Epidermal melanocyte (primary cell): ENCODE data around the gene GBP5.
"Not testable (repeated sequence)": the region's sequence is repeated elsewhere in the genome, so short reads cannot be mapped to it uniquely, and the experiment has no call there.

Source experiments
- DNase-seq: peaks from one replicate; pipeline ENCODE4 v3.0.0; 2011; ENCODE audit warnings: low spot score; ENCODE audit not compliant: insufficient read length

The GBP5 gene

GRCh38 chr1:89284078-89284763 lies 11.6 kb upstream of the GBP5 start:
- not testable (repeated sequence) for DNase-seq

GRCh38 chr1:89280766-89281165 lies 8.1 kb upstream of the GBP5 start:
- no peak for DNase-seq

- DNase-seq = no peak
These were observed 6.4 kb upstream of the GBP5 start for GRCh38 chr1:89279011-89279466.

GRCh38 chr1:89277725-89278124 lies 5.1 kb upstream of the GBP5 start:
- no peak for DNase-seq

- DNase-seq = no peak
These were observed 4.0 kb upstream of the GBP5 start for GRCh38 chr1:89276690-89277089.

- no peak for DNase-seq
These were observed 1.8 kb upstream of the GBP5 start for GRCh38 chr1:89274411-89274857.

- DNase-seq = no peak
These were observed 691 bp upstream of the GBP5 start for GRCh38 chr1:89273324-89273778.

- no peak for DNase-seq
These were observed 1.2 kb downstream of the GBP5 start for GRCh38 chr1:89271341-89272015.

- DNase-seq = no peak
These were observed 2.2 kb downstream of the GBP5 start for GRCh38 chr1:89270423-89270822.

- no peak for DNase-seq
These were observed 3.4 kb downstream of the GBP5 start for GRCh38 chr1:89269277-89269676.

- no peak for DNase-seq
These were observed 10.0 kb downstream of the GBP5 start for GRCh38 chr1:89262643-89263042.

GRCh38 chr1:89261926-89262515 lies 10.6 kb downstream of the GBP5 start:
- no peak for DNase-seq

- DNase-seq = no peak
These were observed 11.9 kb downstream of the GBP5 start for GRCh38 chr1:89260566-89261255.

GRCh38 chr1:89260042-89260441 lies 12.6 kb downstream of the GBP5 start:
- no peak for DNase-seq

GRCh38 chr1:89259283-89259971 lies 13.2 kb downstream of the GBP5 start:
- no peak for DNase-seq

- no peak for DNase-seq
These were observed 15.6 kb downstream of the GBP5 start for GRCh38 chr1:89257041-89257440.

GRCh38 chr1:89255581-89255980 lies 17.1 kb downstream of the GBP5 start:
- not testable (repeated sequence) for DNase-seq

- no peak for DNase-seq
These were observed 17.9 kb downstream of the GBP5 start for GRCh38 chr1:89254658-89255287.

- DNase-seq = no peak
These were observed 29.6 kb downstream of the GBP5 start for GRCh38 chr1:89243046-89243445.
